HuH-7.5 (cell line): ENCODE data around the gene RFWD3.
"Not testable (repeated sequence)": the region's sequence is repeated elsewhere in the genome, so short reads cannot be mapped to it uniquely, and the experiment has no call there.

Experiments used
- DNase-seq: peaks from one replicate; pipeline ENCODE4 v3.0.0; 2011; ENCODE audit warnings: low spot score

Gene RFWD3, protein sequence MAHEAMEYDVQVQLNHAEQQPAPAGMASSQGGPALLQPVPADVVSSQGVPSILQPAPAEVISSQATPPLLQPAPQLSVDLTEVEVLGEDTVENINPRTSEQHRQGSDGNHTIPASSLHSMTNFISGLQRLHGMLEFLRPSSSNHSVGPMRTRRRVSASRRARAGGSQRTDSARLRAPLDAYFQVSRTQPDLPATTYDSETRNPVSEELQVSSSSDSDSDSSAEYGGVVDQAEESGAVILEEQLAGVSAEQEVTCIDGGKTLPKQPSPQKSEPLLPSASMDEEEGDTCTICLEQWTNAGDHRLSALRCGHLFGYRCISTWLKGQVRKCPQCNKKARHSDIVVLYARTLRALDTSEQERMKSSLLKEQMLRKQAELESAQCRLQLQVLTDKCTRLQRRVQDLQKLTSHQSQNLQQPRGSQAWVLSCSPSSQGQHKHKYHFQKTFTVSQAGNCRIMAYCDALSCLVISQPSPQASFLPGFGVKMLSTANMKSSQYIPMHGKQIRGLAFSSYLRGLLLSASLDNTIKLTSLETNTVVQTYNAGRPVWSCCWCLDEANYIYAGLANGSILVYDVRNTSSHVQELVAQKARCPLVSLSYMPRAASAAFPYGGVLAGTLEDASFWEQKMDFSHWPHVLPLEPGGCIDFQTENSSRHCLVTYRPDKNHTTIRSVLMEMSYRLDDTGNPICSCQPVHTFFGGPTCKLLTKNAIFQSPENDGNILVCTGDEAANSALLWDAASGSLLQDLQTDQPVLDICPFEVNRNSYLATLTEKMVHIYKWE

DNA sequence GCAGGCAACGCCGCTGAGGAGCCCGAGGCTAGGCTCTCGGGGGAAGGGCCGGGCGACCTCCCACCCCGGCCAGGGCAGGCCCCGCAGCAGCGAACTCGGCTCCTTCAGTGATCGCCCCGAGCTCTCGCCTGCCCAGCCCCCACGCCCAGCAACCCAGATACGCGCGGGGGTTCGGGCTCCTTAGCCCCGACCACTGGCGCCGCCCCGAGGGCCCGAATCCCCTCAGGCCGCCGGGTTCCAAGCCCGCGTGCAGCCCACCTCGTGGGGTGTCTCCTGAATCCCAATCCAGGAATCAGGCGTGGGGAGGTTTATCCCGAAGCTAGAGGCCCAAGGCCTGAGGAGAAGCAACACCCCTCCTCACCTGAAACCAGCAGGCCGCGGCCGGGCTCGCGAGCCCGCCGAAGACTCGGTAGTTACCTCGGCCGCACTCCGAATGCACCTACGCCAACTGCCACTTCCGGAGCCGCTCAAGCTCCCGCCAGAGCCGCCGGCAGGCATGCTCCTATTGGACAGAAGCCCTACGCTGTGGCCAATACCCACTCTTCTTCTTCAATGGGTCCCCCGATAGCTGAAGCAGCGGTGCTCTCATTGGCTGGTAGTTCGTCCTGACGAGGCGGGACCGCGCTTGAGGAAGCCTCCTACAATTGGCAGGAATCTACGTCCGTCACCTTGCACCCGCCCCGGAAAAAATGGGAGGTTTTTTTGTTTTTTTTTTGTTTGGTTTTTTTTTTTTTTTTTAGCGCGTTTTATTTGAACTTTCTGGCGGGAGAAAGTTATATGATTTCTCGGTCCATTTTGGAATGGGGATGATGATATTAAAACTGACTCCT lies at the start of gene RFWD3:
Gene RFWD3 (minus strand): TSS at position 453 of the 830 bp plus-strand sequence. CDS start 5,428 bp downstream, outside the sequence.
- DNase-seq, result peak; percentile 99

DNA sequence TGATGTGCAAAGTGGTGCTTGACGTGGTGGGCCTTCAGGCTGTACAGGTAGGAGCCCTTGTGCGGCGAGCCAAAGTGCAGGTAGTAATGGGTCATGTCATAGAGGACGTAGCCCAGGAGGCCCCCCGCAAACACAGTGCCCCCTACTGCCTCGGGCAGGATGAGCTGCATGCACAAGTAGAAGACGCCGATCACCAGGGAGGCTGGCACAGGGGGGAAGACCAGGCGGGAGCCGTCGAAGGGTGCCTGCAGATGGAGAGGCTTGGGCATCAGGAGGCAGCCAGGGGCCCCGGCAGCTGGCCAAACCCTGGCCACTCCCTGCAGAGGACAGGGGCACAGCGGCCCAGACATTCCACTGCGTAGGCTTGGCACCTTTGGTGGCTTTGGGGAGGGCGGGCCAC lies 49.7 kb upstream of the RFWD3 start:
- DNase-seq, result no peak

DNA sequence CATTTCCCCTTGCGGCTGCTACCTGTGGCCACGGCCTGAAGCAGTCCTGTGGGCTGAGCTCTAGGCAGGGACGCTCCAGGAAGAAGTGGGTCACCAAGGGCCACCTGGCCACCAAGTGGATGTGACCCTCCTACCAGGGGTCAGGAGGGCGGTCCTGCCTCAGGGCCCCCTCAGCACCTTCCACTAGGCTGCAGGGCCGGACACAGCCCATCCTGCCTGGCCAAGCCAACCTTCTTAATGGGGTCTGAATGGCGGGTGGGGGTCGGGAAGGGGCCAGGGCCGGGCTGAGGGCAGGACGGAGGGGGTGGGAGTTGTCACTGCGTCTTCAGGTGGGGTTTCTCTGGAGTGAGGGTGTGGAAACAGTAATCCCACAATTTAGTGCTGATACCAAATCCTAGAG lies 47.2 kb upstream of the RFWD3 start:
- no peak for DNase-seq

DNA sequence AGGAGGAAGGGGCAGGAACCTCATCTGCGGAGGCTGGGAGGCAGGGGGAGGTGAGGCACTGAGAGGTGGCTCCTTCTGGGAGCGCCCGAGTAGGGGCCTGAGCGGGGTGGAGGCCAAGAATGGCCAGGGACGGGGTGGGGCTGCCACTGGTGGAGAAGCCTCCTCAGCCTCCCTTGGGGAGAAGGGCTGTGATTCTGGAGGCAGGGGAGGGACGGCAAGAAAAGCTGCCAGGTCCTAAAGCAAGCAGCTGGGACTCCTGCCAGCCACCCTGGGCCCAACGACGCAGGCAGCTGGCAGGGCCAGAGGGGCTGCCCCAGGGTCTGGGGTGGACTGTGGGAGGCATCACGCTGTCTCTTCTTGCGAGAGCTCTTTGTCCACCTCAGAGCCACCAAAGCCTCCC lies 46.6 kb upstream of the RFWD3 start:
- no peak for DNase-seq

DNA sequence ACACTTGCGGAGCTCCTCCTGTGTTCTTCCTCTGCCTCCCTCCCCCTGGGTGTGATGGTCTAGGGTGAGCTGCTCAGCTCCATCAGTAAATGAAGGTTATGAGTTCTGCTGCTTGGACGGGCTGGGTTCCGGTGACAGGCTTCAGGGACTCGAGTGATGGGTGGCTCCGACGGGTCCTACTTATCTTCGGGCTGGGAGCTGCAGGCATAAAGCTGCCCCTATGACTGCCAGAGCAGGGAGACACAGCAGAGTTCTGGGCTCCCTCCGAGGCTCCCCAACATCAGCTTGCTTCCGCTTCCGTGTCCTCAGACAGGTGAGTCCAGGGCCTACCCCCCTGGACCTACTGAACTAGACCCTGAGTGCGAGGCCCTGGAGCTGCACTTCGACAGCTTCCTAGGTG lies 45.3 kb upstream of the RFWD3 start:
- no peak for DNase-seq

DNA sequence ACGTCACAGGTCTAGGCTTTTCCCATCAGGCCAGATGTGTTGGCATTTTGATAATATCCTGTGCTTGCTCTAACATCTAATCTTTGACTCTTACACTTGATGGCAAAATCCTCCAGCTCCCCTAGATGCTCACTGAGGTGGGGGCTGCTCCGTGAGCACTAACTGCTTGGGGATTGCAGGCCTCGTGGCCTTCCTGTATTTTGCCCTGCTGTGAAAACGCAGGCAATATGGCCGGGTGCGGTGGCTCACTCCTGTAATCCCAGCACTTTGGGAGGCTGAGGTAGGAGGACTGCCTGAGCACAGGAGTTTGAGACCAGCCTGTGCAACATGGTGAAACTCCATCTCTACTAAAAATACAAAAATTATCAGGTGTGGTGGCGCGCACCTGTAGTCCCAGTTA lies 43.7 kb upstream of the RFWD3 start:
- no peak for DNase-seq

DNA sequence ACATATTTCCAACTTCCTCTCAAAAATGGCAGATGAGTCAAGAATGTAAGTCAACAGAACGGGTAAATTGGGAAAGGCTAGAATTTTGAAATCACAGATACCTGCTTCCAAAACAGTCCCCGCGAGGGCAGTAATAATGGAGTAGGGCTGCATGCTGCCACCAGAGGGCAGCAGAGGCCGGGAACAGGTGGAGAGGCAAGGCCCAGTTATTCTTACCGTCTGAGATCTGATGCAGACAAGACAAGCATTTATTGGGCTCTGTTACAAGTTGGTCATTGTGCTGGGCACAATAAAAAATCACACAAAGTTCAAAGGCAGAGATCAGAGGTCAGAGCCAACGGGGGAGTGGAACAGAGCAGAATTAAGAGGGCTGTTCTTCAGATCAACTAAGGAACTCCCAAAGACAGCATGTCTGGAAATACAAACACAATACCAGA lies 42.8 kb upstream of the RFWD3 start:
- peak; percentile 78 for DNase-seq

DNA sequence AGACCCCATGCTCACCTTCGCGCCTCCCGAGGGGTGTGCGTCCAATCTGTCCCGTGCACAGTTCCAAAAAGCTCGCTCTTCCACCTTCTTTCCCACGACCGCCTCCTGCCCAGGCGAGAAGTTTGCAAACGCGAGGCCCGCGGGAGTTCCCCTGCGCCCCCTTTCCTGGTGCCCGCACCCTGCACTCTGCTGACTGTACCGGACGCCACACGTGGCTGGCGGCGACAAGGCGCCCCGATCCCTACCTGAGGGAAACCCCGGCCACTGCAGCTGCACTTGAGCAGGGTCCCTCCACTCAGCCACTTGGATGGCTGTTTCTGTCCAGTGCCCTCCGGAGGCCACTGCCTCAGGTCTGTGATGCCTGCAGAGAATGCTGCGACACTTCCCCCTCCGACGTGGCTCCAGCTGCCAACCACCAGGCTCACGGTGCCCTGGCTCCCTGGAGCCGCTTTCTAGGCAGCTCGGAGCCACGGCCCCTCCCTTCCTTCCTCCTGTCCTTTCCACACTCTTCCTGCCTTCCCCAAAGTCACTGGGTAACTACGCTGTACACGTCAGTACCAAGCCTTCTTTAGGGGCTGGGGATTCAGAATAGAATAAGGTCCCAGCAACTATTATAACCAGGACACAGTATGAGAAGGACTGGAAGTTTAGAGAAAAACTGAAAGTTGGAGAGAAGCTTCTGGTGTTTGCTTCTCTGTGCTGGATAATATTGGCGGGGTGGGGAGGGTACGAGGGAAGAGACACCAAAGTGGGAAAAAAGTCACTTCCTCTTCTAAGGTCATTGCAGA lies 34.0 kb upstream of the RFWD3 start, which contains the start of gene MLKL:
Gene MLKL (minus strand): TSS at position 425 of the 788 bp plus-strand sequence. CDS start 5,105 bp downstream, outside the sequence.
- peak; percentile 63 for DNase-seq

DNA sequence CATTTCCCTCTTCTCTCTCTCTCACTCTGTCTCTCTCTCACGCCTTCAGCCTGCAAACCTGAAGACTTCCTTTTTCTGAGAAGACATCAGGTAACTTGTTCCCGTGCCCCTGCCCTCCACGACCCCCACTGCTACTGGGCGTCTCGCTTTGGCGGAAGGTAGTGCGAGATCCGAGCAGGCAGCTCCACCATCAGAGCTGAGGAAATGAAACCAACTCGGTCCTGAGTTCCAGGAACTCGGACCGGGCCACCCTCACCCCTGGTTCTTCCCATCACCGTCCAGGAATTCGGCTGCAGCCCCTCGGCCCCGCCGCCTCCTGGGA lies 33.4 kb upstream of the RFWD3 start:
- peak; percentile 43 for DNase-seq

DNA sequence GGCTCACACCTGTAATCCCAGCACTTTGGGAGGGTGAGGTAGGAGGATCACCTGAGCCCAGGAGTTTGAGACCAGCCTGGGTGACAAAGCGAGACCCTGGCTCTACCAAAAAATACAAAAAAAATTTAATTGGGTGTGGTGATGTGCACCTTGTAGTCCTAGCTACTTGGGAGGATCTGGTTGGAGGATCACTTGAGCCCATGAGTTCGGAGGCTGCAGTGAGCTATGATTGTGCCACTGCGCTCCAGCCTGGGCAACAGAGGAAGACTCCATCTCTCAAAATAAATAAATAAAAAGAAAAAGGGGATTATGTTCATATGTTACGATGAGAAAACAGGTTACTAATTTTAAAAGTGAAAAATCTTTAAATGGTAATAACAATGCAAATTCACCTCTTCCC lies 33.0 kb upstream of the RFWD3 start:
- DNase-seq, result no peak

DNA sequence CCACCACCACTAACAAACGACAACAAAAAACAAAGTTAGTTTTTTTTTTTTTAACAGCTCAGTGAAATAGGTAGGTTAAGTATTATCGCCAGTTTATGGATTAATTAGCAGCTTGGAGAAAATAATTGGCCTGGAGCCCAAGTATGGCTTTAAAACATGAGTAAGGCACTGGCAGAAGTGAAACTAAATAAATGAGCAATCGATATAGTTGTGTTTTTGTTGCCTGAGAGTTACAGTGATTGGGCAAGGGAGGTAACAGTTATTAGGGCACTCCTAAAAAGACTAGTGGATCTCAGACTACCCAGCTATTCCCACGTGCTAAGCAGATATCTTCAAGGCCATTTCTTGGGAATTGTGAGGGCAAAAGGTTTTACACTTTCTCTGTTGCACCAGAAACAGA lies 31.5 kb upstream of the RFWD3 start:
- DNase-seq, result no peak

DNA sequence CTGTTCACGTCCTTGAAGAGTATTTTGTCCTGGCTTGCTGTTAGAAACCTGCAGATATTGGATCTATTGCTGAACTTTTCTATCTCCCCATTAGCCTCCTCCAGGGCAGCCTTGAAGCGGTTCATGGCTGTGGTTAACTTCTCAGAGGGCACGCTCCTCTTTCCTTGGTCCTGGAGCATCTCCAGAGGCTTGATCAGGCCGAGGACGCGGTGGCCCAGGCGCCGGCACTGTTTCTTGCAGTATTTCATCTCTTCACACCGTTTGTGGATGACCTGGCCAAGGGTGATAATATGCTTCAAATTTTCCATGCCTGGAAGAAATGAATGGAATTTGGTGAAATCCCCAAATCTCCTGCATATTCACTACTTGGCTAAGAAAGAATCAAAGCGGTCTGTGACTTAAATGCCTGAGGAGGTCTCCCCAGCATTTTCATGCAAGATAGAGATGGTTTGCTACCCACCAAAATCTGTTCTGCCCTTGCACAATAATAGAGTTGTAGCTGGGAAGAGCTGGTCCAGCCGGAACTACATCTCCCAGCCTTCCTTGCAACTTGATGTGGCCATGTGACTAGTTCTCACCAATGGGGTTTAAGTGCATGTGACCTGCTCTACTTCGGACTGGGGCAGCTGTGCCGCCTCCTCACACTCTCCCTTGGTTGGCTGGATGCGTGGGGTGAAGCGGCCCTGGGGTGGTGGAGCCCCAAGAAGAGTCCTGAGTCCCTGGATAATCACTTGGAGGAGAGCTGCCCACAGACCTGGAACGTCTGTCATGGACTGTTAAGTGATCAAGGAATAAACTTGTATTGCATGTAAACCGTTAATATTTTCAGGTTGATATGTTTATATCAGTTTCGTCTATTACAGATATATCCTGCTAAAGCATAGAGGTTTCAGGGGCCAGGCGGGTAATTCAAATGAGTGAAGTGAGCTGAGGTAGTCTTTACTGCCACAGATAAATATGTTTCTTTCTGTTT lies 29.1 kb upstream of the RFWD3 start:
- peak; percentile 92 for DNase-seq

DNA sequence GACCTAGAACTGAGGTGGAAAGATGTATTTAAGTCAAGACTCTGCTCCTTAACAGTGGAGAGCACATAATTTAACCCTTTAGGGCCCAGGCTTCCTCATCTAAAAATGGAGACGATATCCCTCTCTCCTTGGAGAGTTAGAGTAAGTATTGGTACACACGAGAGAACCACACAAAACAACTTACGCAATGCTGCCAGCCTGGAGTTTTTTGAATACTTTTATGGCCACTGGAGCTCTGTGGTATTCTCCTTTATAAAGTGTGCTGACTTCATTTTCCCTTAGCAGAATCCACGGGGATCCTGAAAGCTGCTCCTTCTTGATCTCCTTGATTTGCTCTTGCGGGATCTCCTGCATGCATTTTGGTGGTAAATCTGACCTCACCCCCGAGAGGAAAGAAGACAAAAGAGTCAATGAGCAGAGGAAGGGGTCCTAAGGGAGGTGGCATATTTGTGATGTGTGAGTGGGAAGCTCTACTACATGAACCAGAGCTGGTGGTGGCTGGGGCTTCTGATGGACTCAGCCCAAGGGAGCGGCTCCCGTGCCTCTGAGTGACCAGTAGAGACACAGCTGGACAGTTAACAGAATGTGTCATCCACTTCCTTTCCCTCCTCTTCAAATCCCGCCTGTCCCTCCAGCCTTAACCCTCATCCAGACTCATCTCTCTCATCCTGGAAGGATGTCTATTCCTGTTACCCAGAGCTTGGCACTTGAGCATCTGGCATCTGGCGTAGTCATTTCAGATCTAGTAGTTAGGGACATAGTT lies 24.6 kb upstream of the RFWD3 start:
- no peak for DNase-seq

DNA sequence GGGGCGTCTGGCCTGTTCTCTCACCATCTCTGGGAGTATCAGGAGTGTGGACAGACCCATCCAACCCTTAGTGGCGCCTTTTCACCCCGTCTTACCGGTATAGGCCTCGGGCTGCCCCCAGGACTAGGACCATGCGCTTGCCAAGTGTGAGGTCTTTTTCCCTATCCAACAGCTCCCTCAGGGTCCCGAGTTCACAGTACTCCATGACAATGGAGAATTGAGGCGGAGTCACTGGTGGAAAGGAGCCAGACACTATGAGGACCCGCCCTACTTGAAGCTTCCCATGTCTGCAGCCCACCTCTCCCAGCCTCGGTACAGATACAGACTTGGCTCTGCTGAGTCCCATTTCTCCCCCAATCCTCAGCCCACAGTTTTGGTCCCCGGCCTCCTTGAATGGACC lies 15.9 kb upstream of the RFWD3 start:
- DNase-seq, result no peak

DNA sequence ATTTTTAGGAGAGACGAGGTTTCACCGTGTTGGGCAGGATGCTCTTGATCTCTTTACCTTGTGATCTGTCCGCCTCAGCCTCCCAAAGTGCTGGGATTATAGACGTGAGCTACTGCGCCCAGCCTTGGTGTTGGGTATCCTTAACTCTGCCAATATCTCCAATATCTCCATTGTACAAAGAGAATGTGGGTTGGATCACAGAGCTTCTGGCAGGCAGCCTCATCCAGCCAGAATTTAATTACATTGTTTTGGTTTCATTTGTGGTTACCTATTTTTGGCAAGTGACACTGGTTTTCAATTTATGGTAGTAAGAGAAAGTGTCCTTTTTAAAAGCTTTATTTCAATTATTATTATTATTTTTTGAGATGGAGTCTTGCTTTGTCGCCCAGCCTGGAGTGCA lies 14.0 kb upstream of the RFWD3 start:
- no peak for DNase-seq

DNA sequence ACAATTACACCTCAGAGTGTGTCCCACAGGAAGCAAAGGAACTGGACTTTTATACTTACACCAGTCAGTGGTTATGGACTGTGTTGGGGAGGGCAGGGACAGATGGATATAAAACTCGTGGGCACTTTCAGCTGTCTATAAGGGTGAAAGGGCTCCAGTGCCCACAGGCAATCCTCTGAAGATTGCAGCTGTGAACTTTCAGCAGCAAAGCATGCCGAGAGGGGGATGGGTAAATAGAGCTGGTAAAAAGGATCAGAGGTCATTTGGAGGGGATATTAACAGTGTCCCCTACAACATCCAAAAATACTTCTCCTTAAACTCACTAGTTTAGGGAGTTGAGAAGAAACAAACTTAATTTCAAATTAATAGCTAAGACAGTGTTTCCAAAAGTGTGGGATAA lies 13.3 kb upstream of the RFWD3 start:
- DNase-seq, result no peak

DNA sequence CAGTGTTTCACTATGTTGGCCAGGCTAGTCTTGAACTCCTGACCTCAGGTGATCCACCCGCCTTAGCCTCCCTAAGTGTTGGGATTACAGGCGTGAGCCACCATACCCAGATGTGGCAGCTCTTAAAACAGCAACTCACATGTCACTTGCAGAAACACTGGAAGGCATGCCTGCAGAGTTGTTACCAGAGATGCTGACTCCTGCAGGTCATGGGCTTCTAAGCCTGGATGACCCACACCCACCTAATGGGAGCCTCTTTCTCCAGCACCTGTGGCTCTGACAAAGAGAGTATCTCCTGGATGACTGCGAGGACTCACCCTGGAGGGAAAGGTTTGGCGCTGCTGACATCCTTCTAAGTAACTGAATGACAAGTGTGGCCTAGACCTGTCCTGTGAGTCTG lies 11.2 kb upstream of the RFWD3 start:
- DNase-seq, result no peak

DNA sequence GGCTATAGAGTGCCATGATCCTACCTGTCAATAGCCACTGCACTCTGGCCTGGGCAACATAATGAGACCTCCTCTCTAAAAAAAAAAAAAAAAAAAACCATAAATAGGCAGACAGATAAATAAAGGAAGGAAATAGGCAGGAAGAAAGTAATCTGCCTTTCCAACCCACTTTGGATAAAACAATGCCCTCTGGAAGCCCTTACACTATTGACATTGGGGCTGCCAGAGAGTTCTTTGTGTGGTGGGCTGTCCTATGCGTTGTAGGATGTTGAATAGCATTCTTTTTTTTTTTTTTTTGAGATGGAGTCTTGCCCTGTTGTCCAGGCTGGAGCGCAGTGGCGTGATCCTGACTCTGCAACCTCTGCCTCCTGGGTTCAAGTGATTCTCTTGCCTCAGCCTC lies 7.2 kb upstream of the RFWD3 start:
- no peak for DNase-seq

DNA sequence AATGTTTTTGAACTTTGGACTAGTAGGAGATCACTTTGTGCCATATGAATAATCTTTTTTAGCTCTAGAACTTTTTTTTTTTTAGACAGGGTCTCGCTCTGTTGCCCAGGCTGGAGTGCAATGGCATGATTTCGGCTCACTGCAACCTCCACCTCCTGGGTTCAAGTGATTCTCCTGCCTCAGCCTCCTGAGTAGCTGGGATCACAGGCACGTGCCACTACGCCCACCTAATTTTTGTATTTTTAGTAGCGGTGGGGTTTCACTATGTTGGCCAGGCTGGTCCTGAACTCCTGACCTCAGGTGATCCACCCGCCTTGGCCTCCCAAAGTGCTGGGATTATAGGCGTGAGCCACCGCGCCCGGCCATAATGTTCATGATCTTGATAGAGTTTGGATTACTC lies 2.2 kb upstream of the RFWD3 start:
- not testable (repeated sequence) for DNase-seq

DNA sequence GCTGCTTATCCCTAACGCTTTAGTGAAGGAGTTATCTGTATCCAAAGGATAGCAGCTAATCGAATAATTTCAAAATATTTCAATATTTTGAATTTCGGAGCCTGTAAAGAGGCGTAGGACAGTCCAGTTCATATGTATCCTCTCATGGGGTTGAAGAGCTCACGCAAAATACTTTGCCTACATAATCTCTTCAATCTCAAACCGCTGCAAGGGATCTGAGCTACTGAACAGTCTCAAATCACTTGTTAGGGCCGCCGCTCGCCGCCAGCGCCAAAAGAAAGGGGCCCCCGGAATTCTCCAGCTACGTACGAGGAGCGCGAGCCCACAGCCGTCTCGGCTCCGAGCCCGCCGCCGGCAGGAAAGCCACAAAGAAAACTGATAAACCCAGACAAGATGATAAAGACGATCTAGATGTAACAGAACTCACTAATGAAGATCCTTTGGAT lies 601 bp upstream of the RFWD3 start:
- DNase-seq, result no peak
